H1 (cell line): ENCODE data around the gene PLSCR5. TPM values are rescaled to one million over a fixed set of nuclear protein-coding genes. Genes with fewer than 3 reads are reported as not detected.

Source experiments
- CTCF ChIA-PET: fragments of 300-600 bp; sonication (Branson Sonifier 250); formaldehyde crosslinking; loops from one replicate; lab custom pipeline; 2021; ENCODE audit not compliant: partially characterized antibody; lab: Charles Lee
- POLR2A ChIA-PET: fragments of 300-600 bp; sonication (Branson Sonifier 250); formaldehyde crosslinking; loops from one replicate; lab custom pipeline; 2021; ENCODE audit warnings: inconsistent platforms; ENCODE audit not compliant: partially characterized antibody; lab: Charles Lee
- DNase-seq, 2 experiments: peaks; one replicate each; pipeline versions ENCODE4 v3.0.0 to v3.0.0-alpha.2; 2010 to 2022; ENCODE audit warnings: low spot score in 2 of 2, low read depth in 1 of 2, mixed read lengths in 1 of 2
- FAIRE-seq: peaks from 2 replicates; lab custom pipeline; 2011; peaks lifted over from hg19 to GRCh38; lab: Jason Lieb, UNC
- H2AFZ ChIP-seq: 2 replicates; pipeline ENCODE4 v1.8.1; 2012; ENCODE audit warnings: low read length, inconsistent platforms
- H2AK5ac ChIP-seq: 2 replicates; pipeline ENCODE4 v1.6.1; 2013; ENCODE audit warnings: low read depth, low read length
- H2BK120ac ChIP-seq: replicated peaks from 2 replicates; pipeline ENCODE3; 2013; ENCODE audit warnings: low read depth, low read length, inconsistent platforms
- H2BK12ac ChIP-seq: 2 replicates; pipeline ENCODE4 v1.6.1; 2013; ENCODE audit warnings: low read depth, low read length
- H2BK15ac ChIP-seq: 2 replicates; pipeline ENCODE4 v1.6.1; 2013; ENCODE audit warnings: low read length
- H2BK20ac ChIP-seq: 2 replicates; pipeline ENCODE4 v1.6.1; 2013; ENCODE audit warnings: low read length
- H2BK5ac ChIP-seq: 2 replicates; pipeline ENCODE4 v1.6.1; 2013; ENCODE audit warnings: low read depth, low read length
- H3K14ac ChIP-seq: 2 replicates; pipeline ENCODE4 v1.6.1; 2013; ENCODE audit warnings: inconsistent platforms; ENCODE audit not compliant: insufficient read length
- H3K18ac ChIP-seq: 2 replicates; pipeline ENCODE4 v1.6.1; 2013; ENCODE audit warnings: low read length; ENCODE audit errors: extremely low read depth
- H3K23ac ChIP-seq: 2 replicates; pipeline ENCODE4 v1.6.1; 2013; ENCODE audit warnings: inconsistent platforms; ENCODE audit not compliant: insufficient read length
- H3K23me2 ChIP-seq: 2 replicates; pipeline ENCODE4 v1.6.1; 2013; ENCODE audit warnings: low read depth, low read length
- H3K27ac ChIP-seq: 2 replicates; pipeline ENCODE4 v1.6.1; 2011; ENCODE audit warnings: low read depth, low read length, inconsistent platforms
- H3K27me3 ChIP-seq, 4 experiments: replicated peaks in 1 of 4; 1 replicate in 1 of 4; 2 replicates in 3 of 4; pipeline versions ENCODE4 v1.6.1 to v1.8.1; 2011 to 2013; ENCODE audit warnings: low read length in 3 of 4, mild to moderate bottlenecking in 3 of 4, inconsistent platforms in 2 of 4, mixed read lengths in 2 of 4, moderate library complexity in 1 of 4; ENCODE audit not compliant: control insufficient read depth in 3 of 4, insufficient read depth in 3 of 4; ENCODE audit errors: extremely low read depth in 1 of 4
- H3K36me3 ChIP-seq, 4 experiments: 2 replicates each; pipeline versions ENCODE4 v1.6.1 to v1.8.1; 2011 to 2013; ENCODE audit warnings: mild to moderate bottlenecking in 4 of 4, low read length in 3 of 4, moderate library complexity in 2 of 4, control low read depth in 1 of 4, inconsistent platforms in 1 of 4; ENCODE audit not compliant: insufficient read depth in 4 of 4, control insufficient read depth in 2 of 4
- H3K4ac ChIP-seq: replicated peaks from 2 replicates; pipeline ENCODE3; 2013; ENCODE audit warnings: low read length, low read depth, mixed read lengths, inconsistent platforms; ENCODE audit not compliant: insufficient read length
- H3K4me1 ChIP-seq, 4 experiments: replicated peaks in 1 of 4; 1 replicate in 1 of 4; 2 replicates in 3 of 4; pipeline versions ENCODE4 v1.6.1 to v1.8.1; 2011 to 2013; ENCODE audit warnings: low read length in 3 of 4, inconsistent platforms in 2 of 4, mixed read lengths in 1 of 4; ENCODE audit not compliant: insufficient read depth in 4 of 4, control insufficient read depth in 3 of 4
- H3K4me2 ChIP-seq, 2 experiments: 2 replicates each; pipeline versions ENCODE4 v1.6.1 to v1.8.1; 2011 to 2013; ENCODE audit warnings: low read depth in 2 of 2, low read length in 2 of 2, control low read depth in 1 of 2, inconsistent platforms in 1 of 2, mild to moderate bottlenecking in 1 of 2; ENCODE audit not compliant: insufficient read depth in 1 of 2
- H3K4me3 ChIP-seq, 4 experiments: fragments of 200-600, 300-600 bp in 1 of 4; sonication (generic), shearing (Covaris generic), sonication (Bioruptor Twin) in 1 of 4; 2 replicates each; pipeline versions ENCODE4 v1.5.1 to v1.8.1; 2011 to 2016; ENCODE audit warnings: low read length in 4 of 4, low read depth in 3 of 4, control low read depth in 2 of 4, inconsistent platforms in 2 of 4, mild to moderate bottlenecking in 2 of 4, mixed read lengths in 1 of 4, moderate library complexity in 1 of 4; ENCODE audit not compliant: insufficient read depth in 2 of 4; ENCODE audit errors: extremely low read depth in 1 of 4
- H3K56ac ChIP-seq: replicated peaks from 2 replicates; pipeline ENCODE3; 2013; ENCODE audit warnings: low read depth, mild to moderate bottlenecking, mixed read lengths, low read length, inconsistent platforms; ENCODE audit not compliant: insufficient read length
- H3K79me1 ChIP-seq: 2 replicates; pipeline ENCODE4 v1.6.1; 2013; ENCODE audit warnings: low read depth, low read length, control low read depth
- H3K79me2 ChIP-seq, 2 experiments: 2 replicates each; pipeline versions ENCODE4 v1.6.1 to v1.8.1; 2012 to 2013; ENCODE audit warnings: low read length in 2 of 2, mild to moderate bottlenecking in 2 of 2, inconsistent platforms in 1 of 2; ENCODE audit not compliant: insufficient read depth in 2 of 2, control insufficient read depth in 1 of 2
- H3K9ac ChIP-seq, 4 experiments: replicated peaks in 1 of 4; 1 replicate in 1 of 4; 2 replicates in 3 of 4; pipeline versions ENCODE4 v1.6.1 to v1.8.1; 2011 to 2013; ENCODE audit warnings: low read depth in 3 of 4, low read length in 3 of 4, control low read depth in 2 of 4, mild to moderate bottlenecking in 2 of 4, moderate library complexity in 2 of 4, inconsistent platforms in 1 of 4; ENCODE audit errors: extremely low read depth in 1 of 4
- H3K9me3 ChIP-seq, 2 experiments: 2 replicates each; pipeline versions ENCODE4 v1.6.1 to v1.8.1; 2012 to 2013; ENCODE audit warnings: mild to moderate bottlenecking in 2 of 2, moderate library complexity in 2 of 2, control low read depth in 1 of 2, inconsistent platforms in 1 of 2, low read depth in 1 of 2, low read length in 1 of 2, mixed read lengths in 1 of 2; ENCODE audit not compliant: insufficient read depth in 2 of 2
- H4K20me1 ChIP-seq, 2 experiments: replicated peaks in 1 of 2; 2 replicates each; pipeline versions ENCODE3 to v1.8.1; 2011 to 2013; ENCODE audit warnings: inconsistent platforms in 2 of 2, low read length in 2 of 2, mild to moderate bottlenecking in 1 of 2; ENCODE audit not compliant: insufficient read depth in 2 of 2, control insufficient read depth in 1 of 2
- H4K5ac ChIP-seq: 2 replicates; pipeline ENCODE4 v1.6.1; 2013; ENCODE audit warnings: low read length, low read depth, mixed read lengths, inconsistent platforms; ENCODE audit not compliant: insufficient read length
- H4K8ac ChIP-seq: 2 replicates; pipeline ENCODE4 v1.8.0; 2013; ENCODE audit warnings: mild to moderate bottlenecking, moderate library complexity, low read length, inconsistent platforms; ENCODE audit not compliant: insufficient read depth; ENCODE audit errors: extremely low read depth
- H4K91ac ChIP-seq: replicated peaks from 2 replicates; pipeline ENCODE3; 2013; ENCODE audit warnings: low read length, mixed read lengths, inconsistent platforms; ENCODE audit not compliant: insufficient read length
- SP2 ChIP-seq: IDR thresholded peaks from 2 replicates; pipeline ENCODE4 v1.6.1; 2012; ENCODE audit warnings: mild to moderate bottlenecking, low read length, inconsistent platforms
- WGBS, 2 experiments: shearing (Covaris generic) in 1 of 2; methylation state at CpG; one replicate each; pipeline versions ENCODE4 v1.1.6 to v1.1.7; 2013 to 2015; ENCODE audit warnings: low lambda C conversion rate in 2 of 2, mixed read lengths in 2 of 2, inconsistent platforms in 1 of 2, low coverage in 1 of 2, missing lambda C conversion rate in 1 of 2; ENCODE audit not compliant: insufficient replicate concordance in 2 of 2, insufficient coverage in 1 of 2, insufficient read length in 1 of 2; ENCODE audit errors: extremely low coverage in 1 of 2, missing lambda C conversion rate in 1 of 2; 5-methylcytosine and 5-hydroxymethylcytosine counted together
- polyA plus RNA-seq, 7 experiments: library from polyadenylated mRNA; depleted of rRNA in 3 of 7; stranded (reverse) in 5 of 7; unstranded in 2 of 7; fragments of >200 nt in 5 of 7; fragments of 200-250 nt in 2 of 7; gene quantifications; 1 replicate in 5 of 7; 2 replicates in 1 of 7; 4 replicates in 1 of 7; pipeline versions ENCODE4 v1.2.1 to v1.2.3, GENCODE V29; 2011 to 2013; ENCODE audit warnings: missing spikeins in 2 of 7, mixed read lengths in 2 of 7
- total RNA-seq: library from RNA; stranded (reverse); fragmentation: NEBNext Ultra II Directional; extraction: Animal tissue kit (Norgen Biotek cat#: 25700); gene quantifications from 2 replicates; pipeline ENCODE4 v1.2.1, GENCODE V29; 2021

PLSCR5 gene
- total and polyA plus RNA-seq, 2 of the 8 experiments (the other 6 are each of a cell fraction or from before 2014, with no cell fraction given): not detected

DNA sequence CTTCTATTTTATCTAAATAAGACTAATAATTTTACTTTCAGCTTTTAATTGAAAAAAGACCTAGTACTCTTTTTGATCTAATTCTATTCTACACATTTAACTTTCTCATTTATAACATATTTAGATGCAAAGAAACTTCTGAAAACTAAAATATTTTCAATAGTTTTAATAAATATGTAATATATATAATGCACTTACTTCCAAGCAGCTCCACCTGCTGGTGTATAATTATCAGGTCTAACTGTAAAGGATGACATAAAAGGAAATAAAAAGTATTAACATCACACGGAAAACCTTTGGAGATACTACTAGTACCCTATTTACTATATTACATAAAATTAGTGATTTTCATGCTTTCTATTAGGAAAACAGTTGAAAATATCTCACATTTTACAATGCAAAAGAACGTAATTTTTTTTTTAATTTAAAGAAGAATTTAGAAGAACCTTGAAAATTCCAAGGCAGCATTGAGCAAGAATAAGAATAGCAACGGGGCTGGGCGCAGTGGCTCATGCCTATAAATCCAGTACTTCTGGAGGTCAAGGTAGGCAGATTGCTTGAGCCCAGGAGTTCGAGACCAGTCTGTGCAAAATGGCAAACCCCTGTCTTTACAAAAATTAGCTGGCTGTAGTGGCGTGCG, 10.2 kb downstream of the PLSCR5 start:
- no peak overlapping the region for H3K14ac ChIP-seq
- ChIA-PET CTCF (interaction anchor here (0.5 to 2.6 kb wide), 16 partner anchors 8 to 763 kb away, joined by 3 to 14 read pairs (median 4); no protein-coding TSS in a partner anchor), POLR2A (no interaction called here)
- no peak overlapping the region for H4K8ac ChIP-seq
- H2AK5ac ChIP-seq: no peak overlapping the region
- H3K4me2 ChIP-seq: no peak overlapping the region
- WGBS, 2 experiments: 80% methylated on average over 7 of the region's 7 CpGs; no CpG with 5 or more reads in 1 of the 2 experiments
- no peak for FAIRE-seq
- no peak overlapping the region for H4K5ac ChIP-seq
- no peak overlapping the region for H3K4ac ChIP-seq
- no peaks in the 10 kb centered on the region for H4K20me1 ChIP-seq
- no peak overlapping the region for H3K23ac ChIP-seq
- H3K4me3 ChIP-seq: no peak overlapping the region
- no peak overlapping the region for H2BK15ac ChIP-seq
- no peak overlapping the region for H3K56ac ChIP-seq
- H4K91ac ChIP-seq: no peak overlapping the region
- no peak overlapping the region for H3K9ac ChIP-seq
- H3K9me3 ChIP-seq: no peaks in the 10 kb centered on the region
- no peaks in the 10 kb centered on the region for H3K79me1 ChIP-seq
- no peak overlapping the region for H3K18ac ChIP-seq
- no peaks in the 10 kb centered on the region for H3K4me1 ChIP-seq
- no peaks in the 10 kb centered on the region for H3K23me2 ChIP-seq
- no peak overlapping the region for H3K27ac ChIP-seq
- H3K79me2 ChIP-seq: no peaks in the 10 kb centered on the region
- no peaks in the 10 kb centered on the region for H3K27me3 ChIP-seq
- no peak overlapping the region for H2BK20ac ChIP-seq
- no peak overlapping the region for H2BK5ac ChIP-seq
- H2BK12ac ChIP-seq: no peak overlapping the region
- TF ChIP-seq SP2: no peak
- H2BK120ac ChIP-seq: no peak overlapping the region
- H3K36me3 ChIP-seq: no peaks in the 10 kb centered on the region
- no peak for DNase-seq
- H2AFZ ChIP-seq: no peak overlapping the region; the same call in 1 of the 2 replicates
